Endothelial cell of umbilical vein (primary cell): ENCODE data around the gene IPO11. TPM values are rescaled to one million over a fixed set of nuclear protein-coding genes. Genes with fewer than 3 reads are reported as not detected.

ENCODE experiments used
- BruUV-seq: library from RNA; stranded (reverse); fragments of 400-500 nt; replicated peaks from 2 replicates; lab custom pipeline; 2021; lab: Mats Ljungman, UMichigan
- CTCF ChIA-PET: fragments of 300-600, 350-600 bp; sonication (Branson Sonifier 250); formaldehyde crosslinking; loops from one replicate; lab custom pipeline; 2021; ENCODE audit warnings: antibody characterized with exemption, inconsistent platforms; lab: Charles Lee
- POLR2A ChIA-PET: fragments of 300-600, 350-600 bp; sonication (Branson Sonifier 250); formaldehyde crosslinking; loops from one replicate; lab custom pipeline; 2021; ENCODE audit warnings: antibody characterized with exemption, inconsistent platforms; lab: Charles Lee
- DNase-seq: peaks from one replicate; pipeline ENCODE4 v3.0.0-alpha.2; 2011; ENCODE audit warnings: low read depth, low spot score
- FAIRE-seq: peaks from 2 replicates; lab custom pipeline; 2011; peaks lifted over from hg19 to GRCh38; lab: Jason Lieb, UNC
- H2AFZ ChIP-seq: 2 replicates; pipeline ENCODE4 v1.6.0; 2012; ENCODE audit warnings: low read depth, low read length, control low read depth, inconsistent platforms
- H3K27ac ChIP-seq: 2 replicates; pipeline ENCODE4 v1.5.1; 2011; ENCODE audit warnings: low read depth, mild to moderate bottlenecking, control low read depth, low read length, moderate library complexity; ENCODE audit not compliant: insufficient read depth
- H3K27me3 ChIP-seq, 2 experiments: 2 replicates each; pipeline versions ENCODE4 v1.6.0 to v1.6.1; 2011; ENCODE audit warnings: low read length in 2 of 2, mixed read lengths in 1 of 2; ENCODE audit not compliant: control insufficient read depth in 2 of 2, insufficient read depth in 2 of 2
- H3K36me3 ChIP-seq, 2 experiments: 2 replicates in 1 of 2; 3 replicates in 1 of 2; pipeline ENCODE4 v1.5.1; 2011; ENCODE audit warnings: low read length in 2 of 2, mild to moderate bottlenecking in 1 of 2, moderate library complexity in 1 of 2; ENCODE audit not compliant: control insufficient read depth in 2 of 2, insufficient read depth in 2 of 2; ENCODE audit errors: extremely low read depth in 1 of 2
- H3K4me1 ChIP-seq: 3 replicates; pipeline ENCODE4 v1.5.1; 2011; ENCODE audit warnings: mild to moderate bottlenecking, low read length; ENCODE audit not compliant: control insufficient read depth, insufficient read depth; ENCODE audit errors: extremely low read depth
- H3K4me2 ChIP-seq: 2 replicates; pipeline ENCODE4 v1.6.1; 2011; ENCODE audit warnings: low read length, control low read depth, mixed read lengths; ENCODE audit not compliant: insufficient read depth
- H3K4me3 ChIP-seq, 3 experiments: fragments of 200-600 bp in 1 of 3; sonication (generic), shearing (Covaris generic) in 1 of 3; replicated peaks in 1 of 3; 2 replicates each; pipeline ENCODE4 v1.5.1; 2011 to 2016; ENCODE audit warnings: control low read depth in 3 of 3, low read length in 3 of 3, mild to moderate bottlenecking in 2 of 3, inconsistent platforms in 1 of 3, low read depth in 1 of 3, moderate library complexity in 1 of 3; ENCODE audit not compliant: insufficient read depth in 1 of 3
- H3K79me2 ChIP-seq: 2 replicates; pipeline ENCODE4 v1.6.0; 2012; ENCODE audit warnings: low read length, inconsistent platforms; ENCODE audit not compliant: control insufficient read depth, insufficient read depth
- H3K9ac ChIP-seq: replicated peaks from 2 replicates; pipeline ENCODE3; 2011; ENCODE audit warnings: low read length, control low read depth; ENCODE audit not compliant: insufficient read depth; ENCODE audit errors: extremely low read depth
- H3K9me1 ChIP-seq: replicated peaks from 3 replicates; pipeline ENCODE4 v1.6.0; 2011; ENCODE audit warnings: mild to moderate bottlenecking, low read length; ENCODE audit not compliant: control insufficient read depth, insufficient read depth; ENCODE audit errors: extremely low read depth
- H3K9me3 ChIP-seq: replicated peaks from 2 replicates; pipeline ENCODE4 v1.5.1; 2012; ENCODE audit warnings: low read length, inconsistent platforms; ENCODE audit not compliant: control insufficient read depth, insufficient read depth
- H4K20me1 ChIP-seq: replicated peaks from 2 replicates; pipeline ENCODE3; 2011; ENCODE audit warnings: mild to moderate bottlenecking, low read length; ENCODE audit not compliant: control insufficient read depth, insufficient read depth; ENCODE audit errors: extremely low read depth
- EZH2 ChIP-seq: IDR thresholded peaks from 2 replicates; pipeline ENCODE4 v1.6.1; 2012; ENCODE audit warnings: borderline replicate concordance, low read depth, mild to moderate bottlenecking, moderate library complexity, low read length, inconsistent platforms; ENCODE audit not compliant: severe bottlenecking
- FOS ChIP-seq: IDR thresholded peaks from 2 replicates; pipeline ENCODE4 v1.6.1; 2011; ENCODE audit warnings: mild to moderate bottlenecking, low read length, moderate library complexity, borderline replicate concordance; ENCODE audit not compliant: insufficient read depth
- GATA2 ChIP-seq: IDR thresholded peaks from 2 replicates; pipeline ENCODE4 v1.7.0; 2011; ENCODE audit warnings: low read depth, mild to moderate bottlenecking, moderate library complexity, mixed read lengths, low read length; ENCODE audit not compliant: insufficient read length, insufficient read depth
- JUN ChIP-seq: IDR thresholded peaks from 2 replicates; pipeline ENCODE4 v1.6.1; 2011; ENCODE audit warnings: borderline replicate concordance, low read depth; ENCODE audit not compliant: insufficient read length, insufficient read depth
- MAX ChIP-seq: IDR thresholded peaks from 2 replicates; pipeline ENCODE4 v1.6.1; 2011; ENCODE audit not compliant: insufficient read depth, insufficient read length
- MYC ChIP-seq: IDR thresholded peaks from one replicate; pipeline ENCODE4 v1.6.1; 2011; ENCODE audit warnings: mild to moderate bottlenecking, low read depth, low read length
- POLR2A ChIP-seq: IDR thresholded peaks from 2 replicates; pipeline ENCODE4 v1.6.1; 2012; ENCODE audit warnings: low read depth, mild to moderate bottlenecking, control low read depth, low read length
- POLR2AphosphoS5 ChIP-seq: IDR thresholded peaks from 2 replicates; pipeline ENCODE4 v1.6.1; 2012; ENCODE audit warnings: low read depth, mild to moderate bottlenecking, control low read depth, low read length, moderate library complexity; ENCODE audit not compliant: insufficient read depth
- dilution Hi-C: fragments of 300-500 bp; cut with MboI; formaldehyde crosslinking; loops from one replicate; pipeline ENCODE4 v1.15.0; 2019; ENCODE audit warnings: low sequenced_read_pairs; ENCODE audit not compliant: extremely low pct_ligation_motif_present
- intact Hi-C: fragments of 100-400 bp; cut with micrococcal nuclease; formaldehyde crosslinking; loops from one replicate; pipeline ENCODE4 v1.10.0; 2022
- polyA plus RNA-seq, 4 experiments: library from polyadenylated mRNA; depleted of rRNA in 3 of 4; stranded (reverse) in 3 of 4; unstranded in 1 of 4; fragments of >200 nt; gene quantifications; 2 replicates each; pipeline versions ENCODE4 v1.2.1 to v1.2.3, GENCODE V29; 2011 to 2012; ENCODE audit warnings: missing spikeins in 1 of 4
- total RNA-seq: library from RNA; stranded (reverse); gene quantifications from 2 replicates; pipeline ENCODE4 v1.2.3, GENCODE V29; 2021
- TF ChIP-seq, protein P1 (sequence below), 2 donors: IDR thresholded peaks; 1 replicate in 1 of 2; 2 replicates in 1 of 2; pipeline ENCODE4 v1.5.1; 2011; ENCODE audit warnings: low read length in 2 of 2, mild to moderate bottlenecking in 2 of 2, moderate library complexity in 2 of 2, control low read depth in 1 of 2, inconsistent platforms in 1 of 2, low read depth in 1 of 2; ENCODE audit not compliant: insufficient read depth in 1 of 2; ENCODE audit errors: extremely low read depth in 1 of 2

IPO11 gene
- total and polyA plus RNA-seq, 2 donors (not counting 3 experiments of a cell fraction or from before 2014, with no cell fraction given) = 38.5 to 80.9 TPM

DNA sequence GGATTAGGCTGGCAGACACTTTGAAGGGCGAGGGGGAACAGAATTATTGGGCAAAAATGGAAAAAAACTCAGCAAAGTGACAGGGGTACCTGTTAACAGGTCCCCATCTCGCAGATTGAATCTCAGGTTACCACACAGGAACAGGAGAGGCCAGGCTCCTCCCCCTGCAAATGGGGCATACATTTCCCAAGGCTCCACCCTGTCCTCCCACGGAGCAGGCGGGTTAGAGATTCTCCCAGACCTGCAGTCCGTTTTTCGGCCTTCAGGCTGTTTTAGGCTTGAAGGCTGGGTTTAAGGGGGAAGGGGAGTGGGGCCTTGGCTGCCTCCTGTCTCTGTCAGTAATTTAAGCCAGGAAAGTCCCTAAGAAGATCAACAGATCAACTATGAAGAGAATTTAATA is 208.7 kb downstream of the IPO11 start:
- CTCF ChIA-PET = no interaction called here
- intact Hi-C loops (no loop called here), dilution Hi-C loops (no loop called here)
- H3K36me3 ChIP-seq = peaks cover 0 to 2% of the 10 kb centered on the region in 2 experiments
- H3K79me2 ChIP-seq = peaks cover 2% of the 10 kb centered on the region
- no peaks in the 10 kb centered on the region for H3K27me3 ChIP-seq
- no peaks in the 10 kb centered on the region for H3K9me3 ChIP-seq
- H3K4me3 ChIP-seq = no peak overlapping the region
- no peaks in the 10 kb centered on the region for H3K9me1 ChIP-seq
- H3K9ac ChIP-seq = no peak overlapping the region
- no peaks in the 10 kb centered on the region for H3K4me1 ChIP-seq
- FAIRE-seq = no peak
- no peak overlapping the region for H3K27ac ChIP-seq
- no peak overlapping the region for H2AFZ ChIP-seq
- no peaks in the 10 kb centered on the region for H4K20me1 ChIP-seq
- H3K4me2 ChIP-seq = no peak overlapping the region
- no TSS peak for BruUV-seq
- TF ChIP-seq POLR2AphosphoS5 (no peak), MYC (no peak), GATA2 (no peak), MAX (no peak), EZH2 (no peak), FOS (no peak), JUN (no peak), POLR2A (no peak)
- TF ChIP-seq, protein P1, sequence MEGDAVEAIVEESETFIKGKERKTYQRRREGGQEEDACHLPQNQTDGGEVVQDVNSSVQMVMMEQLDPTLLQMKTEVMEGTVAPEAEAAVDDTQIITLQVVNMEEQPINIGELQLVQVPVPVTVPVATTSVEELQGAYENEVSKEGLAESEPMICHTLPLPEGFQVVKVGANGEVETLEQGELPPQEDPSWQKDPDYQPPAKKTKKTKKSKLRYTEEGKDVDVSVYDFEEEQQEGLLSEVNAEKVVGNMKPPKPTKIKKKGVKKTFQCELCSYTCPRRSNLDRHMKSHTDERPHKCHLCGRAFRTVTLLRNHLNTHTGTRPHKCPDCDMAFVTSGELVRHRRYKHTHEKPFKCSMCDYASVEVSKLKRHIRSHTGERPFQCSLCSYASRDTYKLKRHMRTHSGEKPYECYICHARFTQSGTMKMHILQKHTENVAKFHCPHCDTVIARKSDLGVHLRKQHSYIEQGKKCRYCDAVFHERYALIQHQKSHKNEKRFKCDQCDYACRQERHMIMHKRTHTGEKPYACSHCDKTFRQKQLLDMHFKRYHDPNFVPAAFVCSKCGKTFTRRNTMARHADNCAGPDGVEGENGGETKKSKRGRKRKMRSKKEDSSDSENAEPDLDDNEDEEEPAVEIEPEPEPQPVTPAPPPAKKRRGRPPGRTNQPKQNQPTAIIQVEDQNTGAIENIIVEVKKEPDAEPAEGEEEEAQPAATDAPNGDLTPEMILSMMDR (IDR thresholded peaks at IDR 0.05; ENCODE audit: extremely low read depth in 1 of 2, insufficient read depth in 1 of 2, low read depth in 1 of 2, low read length in 2 of 2) = no peak
- POLR2A ChIA-PET = no interaction called here
- no peak for DNase-seq
